ENCODE measurements around the gene RXRA.

DNA sequence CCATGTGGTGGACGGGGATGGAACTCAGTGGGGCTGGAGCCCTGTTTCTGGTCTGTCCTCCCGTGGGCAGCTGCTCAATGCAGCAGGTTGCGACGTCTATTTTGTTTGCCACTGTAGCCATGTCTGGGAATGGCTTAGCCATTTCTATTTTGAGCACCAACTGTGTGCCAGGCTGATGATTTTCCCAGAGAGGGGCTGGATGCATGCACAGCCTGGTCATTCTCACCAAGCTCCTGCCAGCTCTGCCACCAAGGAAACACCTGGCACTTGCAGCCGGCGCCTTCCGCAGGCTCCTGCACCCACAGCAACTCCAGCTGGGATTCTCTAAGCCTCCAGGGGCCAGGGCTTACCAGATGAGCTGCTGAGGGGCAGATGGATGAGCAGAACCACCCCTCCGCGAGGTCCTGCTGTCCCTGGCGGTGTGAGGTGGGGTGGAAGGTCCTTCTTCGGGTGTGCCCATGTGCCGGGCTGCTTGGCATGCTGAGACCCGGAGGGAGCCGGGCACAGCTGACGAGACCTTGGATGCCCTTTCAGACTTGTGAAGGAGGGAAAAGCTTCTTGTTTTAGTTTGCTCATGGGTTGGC, 151.2 kb downstream of the RXRA start:
- TF ChIP-seq, protein P1, sequence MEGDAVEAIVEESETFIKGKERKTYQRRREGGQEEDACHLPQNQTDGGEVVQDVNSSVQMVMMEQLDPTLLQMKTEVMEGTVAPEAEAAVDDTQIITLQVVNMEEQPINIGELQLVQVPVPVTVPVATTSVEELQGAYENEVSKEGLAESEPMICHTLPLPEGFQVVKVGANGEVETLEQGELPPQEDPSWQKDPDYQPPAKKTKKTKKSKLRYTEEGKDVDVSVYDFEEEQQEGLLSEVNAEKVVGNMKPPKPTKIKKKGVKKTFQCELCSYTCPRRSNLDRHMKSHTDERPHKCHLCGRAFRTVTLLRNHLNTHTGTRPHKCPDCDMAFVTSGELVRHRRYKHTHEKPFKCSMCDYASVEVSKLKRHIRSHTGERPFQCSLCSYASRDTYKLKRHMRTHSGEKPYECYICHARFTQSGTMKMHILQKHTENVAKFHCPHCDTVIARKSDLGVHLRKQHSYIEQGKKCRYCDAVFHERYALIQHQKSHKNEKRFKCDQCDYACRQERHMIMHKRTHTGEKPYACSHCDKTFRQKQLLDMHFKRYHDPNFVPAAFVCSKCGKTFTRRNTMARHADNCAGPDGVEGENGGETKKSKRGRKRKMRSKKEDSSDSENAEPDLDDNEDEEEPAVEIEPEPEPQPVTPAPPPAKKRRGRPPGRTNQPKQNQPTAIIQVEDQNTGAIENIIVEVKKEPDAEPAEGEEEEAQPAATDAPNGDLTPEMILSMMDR (IDR thresholded peaks at IDR 0.05) = no peak
- TF ChIP-seq POLR2A (IDR thresholded peaks at IDR 0.05) = no peak

Measured in thyroid gland (tissue), 4 donors.